Suprapubic skin (tissue), 4 donors: Measurements from ENCODE around the gene ST8SIA5. TPM values are rescaled to one million over a fixed set of nuclear protein-coding genes. Genes with fewer than 3 reads are reported as not detected.

Source experiments
- DNase-seq, 2 donors: peaks; one replicate each; pipeline ENCODE4 v3.0.0-alpha.2; 2019; ENCODE audit warnings: low spot score in 2 of 2
- H3K27ac ChIP-seq: fragments of 200-600 bp; sonication (generic); one replicate; pipeline ENCODE4 v1.5.1; 2019
- H3K27me3 ChIP-seq: fragments of 200-600 bp; sonication (generic); one replicate; pipeline ENCODE4 v1.5.1; 2019
- H3K36me3 ChIP-seq: fragments of 200-600 bp; sonication (generic); one replicate; pipeline ENCODE4 v1.5.1; 2019
- H3K4me1 ChIP-seq: fragments of 200-600 bp; sonication (generic); one replicate; pipeline ENCODE4 v1.5.1; 2019
- H3K4me3 ChIP-seq: fragments of 200-600 bp; sonication (generic); one replicate; pipeline ENCODE4 v1.5.1; 2019; ENCODE audit warnings: mild to moderate bottlenecking
- H3K9me3 ChIP-seq: fragments of 200-600 bp; sonication (generic); one replicate; pipeline ENCODE4 v1.5.1; 2019
- EP300 ChIP-seq: sonication (generic); formaldehyde crosslinking; IDR thresholded peaks from one replicate; pipeline ENCODE4 v1.6.1; 2017; ENCODE audit warnings: antibody characterized with exemption
- POLR2A ChIP-seq, 2 donors: fragments of 450-650 bp; IDR thresholded peaks; one replicate each; pipeline ENCODE4 v1.6.1; 2017; ENCODE audit warnings: antibody characterized with exemption in 2 of 2, mild to moderate bottlenecking in 2 of 2, moderate library complexity in 2 of 2
- POLR2AphosphoS5 ChIP-seq, 3 donors: sonication (generic); formaldehyde crosslinking; IDR thresholded peaks; one replicate each; pipeline ENCODE4 v1.6.1; 2017; ENCODE audit warnings: antibody characterized with exemption in 3 of 3
- WGBS: methylation state at CpG from one replicate; pipeline ENCODE4 v1.1.5; 2018; 5-methylcytosine and 5-hydroxymethylcytosine counted together
- total RNA-seq, 4 donors: library from RNA; depleted of rRNA; stranded (reverse); fragments of >200 nt; gene quantifications; one replicate each; pipeline ENCODE4 v1.1.0, GENCODE V29; 2016
- TF ChIP-seq, protein P1 (sequence below), 2 donors: fragments of 200-600 bp in 1 of 2; fragments of 450-650 bp in 1 of 2; sonication (generic) in 1 of 2; IDR thresholded peaks; one replicate each; pipeline ENCODE4 v1.5.1; 2016 to 2019; ENCODE audit warnings: antibody characterized with exemption in 2 of 2, mild to moderate bottlenecking in 1 of 2, moderate library complexity in 1 of 2

Gene ST8SIA5
- total RNA-seq, 4 donors from 2014 or later, result not detected

DNA sequence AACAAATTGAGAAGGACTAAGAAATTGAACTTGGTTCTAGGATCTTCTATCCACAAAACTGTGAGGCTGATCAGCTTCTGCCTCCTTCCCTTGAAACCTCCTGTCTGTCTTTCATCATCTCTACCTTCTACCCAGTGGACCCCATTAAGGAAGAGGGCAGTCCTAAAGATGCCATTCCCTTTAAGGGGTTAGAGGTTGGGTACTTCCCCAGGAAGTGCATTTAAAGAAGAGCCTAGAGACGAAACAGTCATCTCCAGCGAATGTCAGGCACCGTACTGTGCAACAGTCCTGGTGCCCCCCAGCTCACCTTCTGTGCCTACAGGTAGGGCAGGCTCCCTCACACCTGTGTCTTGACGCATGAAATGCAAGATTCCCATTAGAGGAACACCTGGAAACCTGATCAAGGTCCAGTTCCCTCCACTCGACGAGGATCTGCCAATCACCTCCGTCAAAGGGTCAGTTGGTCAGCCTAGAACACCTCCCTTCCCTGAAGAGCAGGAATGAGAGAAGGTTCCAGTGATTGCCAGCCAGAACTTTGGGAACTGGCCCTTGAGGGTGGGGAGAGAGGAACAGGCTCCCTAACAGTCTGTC lies 120.7 kb downstream of the ST8SIA5 start:
- TF ChIP-seq, protein P1, sequence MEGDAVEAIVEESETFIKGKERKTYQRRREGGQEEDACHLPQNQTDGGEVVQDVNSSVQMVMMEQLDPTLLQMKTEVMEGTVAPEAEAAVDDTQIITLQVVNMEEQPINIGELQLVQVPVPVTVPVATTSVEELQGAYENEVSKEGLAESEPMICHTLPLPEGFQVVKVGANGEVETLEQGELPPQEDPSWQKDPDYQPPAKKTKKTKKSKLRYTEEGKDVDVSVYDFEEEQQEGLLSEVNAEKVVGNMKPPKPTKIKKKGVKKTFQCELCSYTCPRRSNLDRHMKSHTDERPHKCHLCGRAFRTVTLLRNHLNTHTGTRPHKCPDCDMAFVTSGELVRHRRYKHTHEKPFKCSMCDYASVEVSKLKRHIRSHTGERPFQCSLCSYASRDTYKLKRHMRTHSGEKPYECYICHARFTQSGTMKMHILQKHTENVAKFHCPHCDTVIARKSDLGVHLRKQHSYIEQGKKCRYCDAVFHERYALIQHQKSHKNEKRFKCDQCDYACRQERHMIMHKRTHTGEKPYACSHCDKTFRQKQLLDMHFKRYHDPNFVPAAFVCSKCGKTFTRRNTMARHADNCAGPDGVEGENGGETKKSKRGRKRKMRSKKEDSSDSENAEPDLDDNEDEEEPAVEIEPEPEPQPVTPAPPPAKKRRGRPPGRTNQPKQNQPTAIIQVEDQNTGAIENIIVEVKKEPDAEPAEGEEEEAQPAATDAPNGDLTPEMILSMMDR (IDR thresholded peaks at IDR 0.05), result no peak
- no peak for TF ChIP-seq POLR2A (IDR thresholded peaks at IDR 0.05)
- TF ChIP-seq POLR2AphosphoS5 (IDR thresholded peaks at IDR 0.05), result no peak
- TF ChIP-seq EP300, result no peak
- Histone ChIP-seq H3K27me3 (no peaks in the 10 kb centered on the region), H3K4me1 (no peaks in the 10 kb centered on the region), H3K9me3 (no peaks in the 10 kb centered on the region), H3K36me3 (no peaks in the 10 kb centered on the region), H3K27ac (no peak overlapping the region), H3K4me3 (no peak overlapping the region)
- peak in 1 of 2 donors; percentile 43 for DNase-seq
- WGBS, result 82% methylated on average over 7 of the region's 7 CpGs

DNA sequence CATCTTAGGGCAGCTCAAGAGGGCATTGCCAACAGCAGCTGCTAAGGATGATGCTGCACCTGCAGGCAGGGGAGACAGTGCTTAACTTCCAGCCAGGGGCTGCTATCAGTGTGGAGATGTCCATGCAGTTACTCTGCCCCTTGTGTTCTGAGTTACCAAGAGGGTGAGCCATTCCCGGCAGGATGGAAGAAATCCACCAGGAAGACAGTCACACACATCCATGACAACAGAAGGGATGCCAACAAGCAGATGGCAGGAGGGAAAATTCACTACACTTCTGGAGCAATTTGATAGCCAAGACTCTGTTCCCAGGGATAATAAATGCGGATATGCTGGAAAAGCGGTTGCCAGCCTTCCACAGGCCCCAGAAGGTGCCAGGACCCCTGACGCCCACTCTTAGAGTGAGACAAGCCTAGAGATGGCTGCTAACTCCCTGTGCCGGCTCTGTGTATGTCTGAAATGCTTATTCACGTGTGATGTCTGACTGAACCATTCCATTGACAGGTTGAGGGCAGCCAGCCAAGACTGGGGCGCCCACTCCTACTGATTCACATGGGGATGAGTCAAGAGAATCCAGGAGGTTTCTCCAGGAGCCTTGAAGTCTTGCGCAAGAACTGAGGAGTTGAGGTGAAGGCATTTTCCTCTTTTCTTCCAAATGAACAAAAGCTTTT lies 124.3 kb downstream of the ST8SIA5 start:
- Histone ChIP-seq H3K27me3 (peaks cover 8% of the 10 kb centered on the region), H3K4me3 (no peak overlapping the region), H3K27ac (no peak overlapping the region), H3K9me3 (no peaks in the 10 kb centered on the region), H3K36me3 (no peaks in the 10 kb centered on the region), H3K4me1 (no peaks in the 10 kb centered on the region)
- DNase-seq, result peak in 1 of 2 donors; percentile 72
- 78% methylated on average over 8 of the region's 8 CpGs for WGBS
- TF ChIP-seq, protein P1 (IDR thresholded peaks at IDR 0.05), result no peak
- TF ChIP-seq EP300, result no peak

DNA sequence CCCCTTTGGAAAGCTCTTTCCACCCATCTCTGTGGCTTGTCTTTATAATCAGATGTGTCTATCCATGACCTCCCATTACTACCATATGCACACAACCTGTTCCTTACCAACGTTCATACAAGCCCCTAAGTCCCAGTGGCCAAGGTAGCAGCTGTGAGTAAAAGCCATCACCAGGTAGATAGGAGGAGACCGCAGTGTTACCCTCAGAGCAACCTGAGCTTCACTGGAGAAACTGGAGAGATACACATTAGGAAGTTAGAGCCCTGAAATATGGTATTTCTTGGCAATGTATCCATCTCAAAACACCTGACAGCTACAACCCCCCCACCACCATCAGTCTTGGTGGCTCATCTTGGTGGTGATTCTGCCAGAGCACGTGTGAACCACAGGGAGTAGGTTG lies 125.9 kb downstream of the ST8SIA5 start:
- no peaks in the 10 kb centered on the region for H3K9me3 ChIP-seq
- WGBS, result 71% methylated on average over 3 of the region's 3 CpGs
- no peaks in the 10 kb centered on the region for H3K4me1 ChIP-seq
- peaks cover 10% of the 10 kb centered on the region for H3K27me3 ChIP-seq
- TF ChIP-seq POLR2A (IDR thresholded peaks at IDR 0.05) (no peak), POLR2AphosphoS5 (IDR thresholded peaks at IDR 0.05) (no peak), EP300 (no peak)
- TF ChIP-seq, protein P1 (IDR thresholded peaks at IDR 0.05), result no peak
- H3K27ac ChIP-seq, result no peak overlapping the region
- H3K36me3 ChIP-seq, result no peaks in the 10 kb centered on the region
- no peak overlapping the region for H3K4me3 ChIP-seq
- no peak for DNase-seq

DNA sequence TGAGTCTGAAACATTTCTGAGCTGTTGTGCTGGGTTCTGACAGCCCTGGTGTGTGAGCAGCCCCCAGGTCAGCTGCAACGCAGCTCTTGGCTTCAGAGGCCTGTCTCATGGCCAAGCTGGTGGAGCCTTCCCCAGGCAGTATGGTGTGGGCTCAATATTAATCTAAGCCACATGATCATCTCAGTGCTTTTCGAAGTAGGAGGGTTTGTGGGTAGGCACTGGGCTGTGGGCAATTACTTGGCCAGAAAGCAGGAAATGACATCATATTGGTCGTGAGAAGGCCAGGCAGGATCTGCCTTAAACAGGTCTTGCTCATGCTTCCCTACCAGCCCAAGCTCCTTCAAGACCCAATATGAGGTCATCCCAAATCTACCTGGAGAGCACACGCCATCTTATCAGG lies 126.7 kb downstream of the ST8SIA5 start:
- 79% methylated on average over 4 of the region's 4 CpGs for WGBS
- TF ChIP-seq POLR2AphosphoS5 (IDR thresholded peaks at IDR 0.05), result no peak
- TF ChIP-seq, protein P1 (IDR thresholded peaks at IDR 0.05), result no peak
- no peak for TF ChIP-seq EP300
- TF ChIP-seq POLR2A (IDR thresholded peaks at IDR 0.05), result no peak
- no peak overlapping the region for H3K4me3 ChIP-seq
- H3K9me3 ChIP-seq, result no peaks in the 10 kb centered on the region
- no peaks in the 10 kb centered on the region for H3K4me1 ChIP-seq
- peaks cover 10% of the 10 kb centered on the region for H3K27me3 ChIP-seq
- DNase-seq, result no peak
- no peak overlapping the region for H3K27ac ChIP-seq
- H3K36me3 ChIP-seq, result no peaks in the 10 kb centered on the region

DNA sequence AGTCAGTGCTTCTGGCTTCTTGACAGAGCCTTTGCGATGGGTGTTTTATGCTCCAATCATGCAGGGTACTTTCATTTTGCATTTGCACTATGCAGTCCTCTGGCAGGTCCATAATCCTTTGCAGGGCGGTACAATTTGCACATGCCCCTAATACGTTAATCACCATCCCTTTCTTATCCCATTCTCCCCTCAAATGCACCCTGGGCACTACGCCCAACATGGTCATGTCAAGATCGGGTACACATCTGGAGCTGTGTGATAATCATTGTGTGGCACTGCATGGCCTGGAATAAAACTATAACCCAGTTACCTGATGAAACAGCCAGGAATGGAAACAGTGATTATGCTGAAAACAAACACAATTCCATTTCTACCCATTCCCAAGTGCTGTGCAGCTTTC lies 127.5 kb downstream of the ST8SIA5 start:
- DNase-seq, result no peak
- H3K27me3 ChIP-seq, result peaks cover 10% of the 10 kb centered on the region
- H3K36me3 ChIP-seq, result no peaks in the 10 kb centered on the region
- no peaks in the 10 kb centered on the region for H3K4me1 ChIP-seq
- WGBS, result 94% methylated on average over 5 of the region's 5 CpGs
- TF ChIP-seq, protein P1 (IDR thresholded peaks at IDR 0.05), result no peak
- no peak for TF ChIP-seq EP300
- TF ChIP-seq POLR2A (IDR thresholded peaks at IDR 0.05), result no peak
- no peak for TF ChIP-seq POLR2AphosphoS5 (IDR thresholded peaks at IDR 0.05)
- no peak overlapping the region for H3K4me3 ChIP-seq
- no peak overlapping the region for H3K27ac ChIP-seq
- H3K9me3 ChIP-seq, result no peaks in the 10 kb centered on the region
